H1 (cell line): Measurements from ENCODE around the gene NELFA. TPM values are rescaled to one million over a fixed set of nuclear protein-coding genes. Genes with fewer than 3 reads are reported as not detected.

Experiments
- ATF2 ChIP-seq: IDR thresholded peaks from 2 replicates; pipeline ENCODE4 v1.6.1; 2012; ENCODE audit warnings: low read length, inconsistent platforms
- CHD7 ChIP-seq: fragments of 300-600 bp; sonication (generic); IDR thresholded peaks from 2 replicates; pipeline ENCODE4 v1.7.1; 2012; ENCODE audit warnings: low read length, moderate library complexity, mild to moderate bottlenecking, inconsistent platforms; ENCODE audit not compliant: insufficient replicate concordance
- polyA plus RNA-seq, 7 experiments: library from polyadenylated mRNA; depleted of rRNA in 3 of 7; stranded (reverse) in 5 of 7; unstranded in 2 of 7; fragments of >200 nt in 5 of 7; fragments of 200-250 nt in 2 of 7; gene quantifications; 1 replicate in 5 of 7; 2 replicates in 1 of 7; 4 replicates in 1 of 7; pipeline versions ENCODE4 v1.2.1 to v1.2.3, GENCODE V29; 2011 to 2013; ENCODE audit warnings: missing spikeins in 2 of 7, mixed read lengths in 2 of 7
- total RNA-seq: library from RNA; stranded (reverse); fragmentation: NEBNext Ultra II Directional; extraction: Animal tissue kit (Norgen Biotek cat#: 25700); gene quantifications from 2 replicates; pipeline ENCODE4 v1.2.1, GENCODE V29; 2021

NELFA gene
- total and polyA plus RNA-seq, 2 of the 8 experiments (the other 6 are each of a cell fraction or from before 2014, with no cell fraction given) = 41.8 to 57.5 TPM

GRCh38 chr4:1982124-1983052, 26.4 kb downstream of the NELFA start (continued):
- TF ChIP-seq CHD7 = no peak
- TF ChIP-seq ATF2 = no peak
